HCT116 (cell line): Measurements from ENCODE around the gene MAML3.

Experiments
- CTCF ChIP-seq, 3 experiments: fragments of 200-600 bp in 1 of 3; sonication (generic) in 1 of 3; IDR thresholded peaks in 2 of 3; conservative IDR thresholded peaks in 1 of 3; 2 replicates each; pipeline ENCODE4 v1.5.1; 2012 to 2017; ENCODE audit warnings: low read depth in 2 of 3, low read length in 2 of 3, antibody characterized with exemption in 1 of 3, borderline replicate concordance in 1 of 3, control low read depth in 1 of 3, mild to moderate bottlenecking in 1 of 3, mixed read lengths in 1 of 3, mixed run types in 1 of 3, moderate library complexity in 1 of 3; ENCODE audit not compliant: insufficient read depth in 1 of 3
- FOSL1 ChIP-seq: IDR thresholded peaks from 2 replicates; pipeline ENCODE4 v1.6.1; 2012; ENCODE audit warnings: low read depth
- JUND ChIP-seq: IDR thresholded peaks from 2 replicates; pipeline ENCODE4 v1.6.1; 2012
- SRF ChIP-seq: IDR thresholded peaks from 2 replicates; pipeline ENCODE4 v1.6.1; 2012; ENCODE audit warnings: low read depth

- TF ChIP-seq JUND (0 out of 2 replicates have a peak, but pooled peaks have one; percentile 14), CTCF (IDR thresholded peaks at IDR 0.05 in 2 of 3, conservative IDR thresholded peaks at IDR 0.05 in 1 of 3; ENCODE audit: borderline replicate concordance in 1 of 3, insufficient read depth in 1 of 3, low read depth in 2 of 3, low read length in 2 of 3) (peak; percentile 69 to 87 (median 78)), SRF (no peak), FOSL1 (no peak; the same call in 1 of the 2 replicates)
Observed at GRCh38 chr4:140012688-140013486, 141.1 kb downstream of the MAML3 start.
